MM.1S (cell line): ENCODE data around the gene WIPF2.

Experiments
- EZH2 ChIP-seq: fragments of 300-600 bp; sonication (generic); optimal IDR thresholded peaks from 2 replicates; pipeline ENCODE3; 2017; ENCODE audit warnings: low read depth, mild to moderate bottlenecking, antibody characterized with exemption, low read length, mixed read lengths
- EZH2phosphoT487 ChIP-seq: fragments of 300-600 bp; sonication (generic); IDR thresholded peaks from 2 replicates; pipeline ENCODE4 v1.6.1; 2018; ENCODE audit warnings: antibody characterized with exemption, low read length
- TF ChIP-seq, protein P1 (sequence below): fragments of 300-600 bp; sonication (generic); IDR thresholded peaks from 2 replicates; pipeline ENCODE4 v1.5.1; 2016; ENCODE audit warnings: antibody characterized with exemption, low read length, mixed read lengths

GRCh38 chr17:40330850-40331470 is 111.9 kb downstream of the WIPF2 start:
- TF ChIP-seq, protein P1, sequence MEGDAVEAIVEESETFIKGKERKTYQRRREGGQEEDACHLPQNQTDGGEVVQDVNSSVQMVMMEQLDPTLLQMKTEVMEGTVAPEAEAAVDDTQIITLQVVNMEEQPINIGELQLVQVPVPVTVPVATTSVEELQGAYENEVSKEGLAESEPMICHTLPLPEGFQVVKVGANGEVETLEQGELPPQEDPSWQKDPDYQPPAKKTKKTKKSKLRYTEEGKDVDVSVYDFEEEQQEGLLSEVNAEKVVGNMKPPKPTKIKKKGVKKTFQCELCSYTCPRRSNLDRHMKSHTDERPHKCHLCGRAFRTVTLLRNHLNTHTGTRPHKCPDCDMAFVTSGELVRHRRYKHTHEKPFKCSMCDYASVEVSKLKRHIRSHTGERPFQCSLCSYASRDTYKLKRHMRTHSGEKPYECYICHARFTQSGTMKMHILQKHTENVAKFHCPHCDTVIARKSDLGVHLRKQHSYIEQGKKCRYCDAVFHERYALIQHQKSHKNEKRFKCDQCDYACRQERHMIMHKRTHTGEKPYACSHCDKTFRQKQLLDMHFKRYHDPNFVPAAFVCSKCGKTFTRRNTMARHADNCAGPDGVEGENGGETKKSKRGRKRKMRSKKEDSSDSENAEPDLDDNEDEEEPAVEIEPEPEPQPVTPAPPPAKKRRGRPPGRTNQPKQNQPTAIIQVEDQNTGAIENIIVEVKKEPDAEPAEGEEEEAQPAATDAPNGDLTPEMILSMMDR: no peak
- no peak for TF ChIP-seq EZH2phosphoT487
- no peak for TF ChIP-seq EZH2
